HepG2 (cell line): ENCODE results near the gene TMEM81. TPM values are rescaled to one million over a fixed set of nuclear protein-coding genes. Genes with fewer than 3 reads are reported as not detected.
A peak's percentile ranks its signal among the peaks of the same experiment; 100 is the strongest.

Source experiments
- ATAC-seq: fragments of 200-7000 bp; cut with Tn5 transposase; 3 replicates; pipeline ENCODE4 v1.9.1; 2020; ENCODE audit warnings: mild to moderate bottlenecking, moderate library complexity
- BruUV-seq: library from RNA; stranded (reverse); fragments of 400-500 nt; replicated peaks from 2 replicates; lab custom pipeline; 2021; lab: Mats Ljungman, UMichigan
- CTCF ChIA-PET: fragments of 300-600 bp; formaldehyde crosslinking; extraction: SDS; loops from one replicate; lab custom pipeline; 2021; ENCODE audit warnings: low total read pairs, inconsistent platforms, low intra/inter-chr PET ratio; lab: Yijun Ruan, JAX
- POLR2A ChIA-PET: fragments of 350-600 bp; sonication (Branson Sonifier 250); formaldehyde crosslinking; loops from one replicate; lab custom pipeline; 2020; ENCODE audit warnings: antibody characterized with exemption, inconsistent platforms; lab: Yijun Ruan, JAX
- DNase-seq: peaks from one replicate; pipeline ENCODE4 v3.0.0-alpha.2; 2015; ENCODE audit warnings: low spot score
- FAIRE-seq: peaks from 3 replicates; lab custom pipeline; 2011; peaks lifted over from hg19 to GRCh38; lab: Jason Lieb, UNC
- H2AFZ ChIP-seq: one replicate; pipeline ENCODE4 v1.6.1; 2011; ENCODE audit warnings: low read length, inconsistent platforms
- H3K27ac ChIP-seq: fragments of 300-600 bp; 3 replicates; pipeline ENCODE4 v1.8.0; 2011; ENCODE audit warnings: mixed run types, mild to moderate bottlenecking, mixed read lengths, low read length, inconsistent platforms; ENCODE audit not compliant: insufficient read depth; ENCODE audit errors: extremely low read length
- H3K27me3 ChIP-seq, 2 experiments: fragments of 200-600 bp in 1 of 2; 2 replicates in 1 of 2; 3 replicates in 1 of 2; pipeline versions ENCODE4 v1.6.0 to v1.8.0; 2011; ENCODE audit warnings: low read length in 2 of 2, mild to moderate bottlenecking in 2 of 2, moderate library complexity in 2 of 2, inconsistent platforms in 1 of 2; ENCODE audit not compliant: insufficient read depth in 2 of 2, control insufficient read depth in 1 of 2
- H3K36me3 ChIP-seq, 2 experiments: fragments of 200-600 bp in 1 of 2; replicated peaks in 1 of 2; 2 replicates in 1 of 2; 3 replicates in 1 of 2; pipeline versions ENCODE4 v1.5.1 to v1.8.0; 2011; ENCODE audit warnings: low read length in 2 of 2, inconsistent platforms in 1 of 2; ENCODE audit not compliant: insufficient read depth in 2 of 2, control insufficient read depth in 1 of 2
- H3K4me1 ChIP-seq: 2 replicates; pipeline ENCODE4 v1.5.1; 2012; ENCODE audit warnings: low read length, inconsistent platforms; ENCODE audit not compliant: insufficient read depth
- H3K4me2 ChIP-seq: 2 replicates; pipeline ENCODE4 v1.6.0; 2011; ENCODE audit warnings: low read depth, low read length, inconsistent platforms
- H3K4me3 ChIP-seq, 3 experiments: fragments of 200-600 bp in 1 of 3; sonication (generic), shearing (Covaris generic) in 1 of 3; replicated peaks in 1 of 3; 2 replicates each; pipeline ENCODE4 v1.5.1; 2011 to 2016; ENCODE audit warnings: low read length in 3 of 3, inconsistent platforms in 2 of 3, low read depth in 2 of 3, mild to moderate bottlenecking in 2 of 3, control low read depth in 1 of 3, mixed read lengths in 1 of 3; ENCODE audit not compliant: insufficient read depth in 1 of 3
- H3K79me2 ChIP-seq: one replicate; pipeline ENCODE4 v1.6.1; 2011; ENCODE audit warnings: low read length, inconsistent platforms; ENCODE audit not compliant: insufficient read depth
- H3K9ac ChIP-seq: 2 replicates; pipeline ENCODE4 v1.6.0; 2011; ENCODE audit warnings: mild to moderate bottlenecking, low read depth, low read length, inconsistent platforms; ENCODE audit not compliant: insufficient read depth
- H3K9me3 ChIP-seq: 2 replicates; pipeline ENCODE4 v1.5.1; 2012; ENCODE audit warnings: mild to moderate bottlenecking, low read length
- H4K20me1 ChIP-seq: 2 replicates; pipeline ENCODE4 v1.6.0; 2011; ENCODE audit warnings: inconsistent platforms, mild to moderate bottlenecking, low read length, moderate library complexity; ENCODE audit not compliant: insufficient read depth
- DDIT3 ChIP-seq: sonication (generic); formaldehyde crosslinking; IDR thresholded peaks from 2 replicates; pipeline ENCODE4 v1.4.0; 2020; ENCODE audit warnings: mild to moderate bottlenecking, missing genetic modification reagents
- EEA1 ChIP-seq: sonication (generic); formaldehyde crosslinking; IDR thresholded peaks from 2 replicates; pipeline ENCODE4 v1.5.1; 2020; ENCODE audit warnings: mild to moderate bottlenecking, missing genetic modification reagents, borderline replicate concordance
- ELF1 ChIP-seq: sonication (generic); formaldehyde crosslinking; IDR thresholded peaks from 2 replicates; pipeline ENCODE4 v1.4.0; 2020; ENCODE audit warnings: missing genetic modification reagents
- FOXK2 ChIP-seq: fragments of 450-650 bp; IDR thresholded peaks from 2 replicates; pipeline ENCODE4 v1.6.1; 2016
- GMEB1 ChIP-seq: sonication (generic); formaldehyde crosslinking; IDR thresholded peaks from 2 replicates; pipeline ENCODE4 v1.5.1; 2020; ENCODE audit warnings: missing genetic modification reagents, mild to moderate bottlenecking, borderline replicate concordance
- GZF1 ChIP-seq: sonication (generic); formaldehyde crosslinking; IDR thresholded peaks from 2 replicates; pipeline ENCODE4 v1.5.1; 2020; ENCODE audit warnings: mild to moderate bottlenecking, missing genetic modification reagents
- HMGA1 ChIP-seq: sonication (generic); formaldehyde crosslinking; conservative IDR thresholded peaks from 2 replicates; pipeline ENCODE4 v1.4.0; 2020; ENCODE audit warnings: missing genetic modification reagents
- HOXD1 ChIP-seq: sonication (generic); formaldehyde crosslinking; IDR thresholded peaks from 2 replicates; pipeline ENCODE4 v1.5.0; 2020; ENCODE audit warnings: missing genetic modification reagents
- KAT2B ChIP-seq: fragments of 150-350 bp; IDR thresholded peaks from 2 replicates; pipeline ENCODE4 v1.6.1; 2014; ENCODE audit warnings: low read depth, low read length, borderline replicate concordance
- NR1H2 ChIP-seq: sonication (generic); formaldehyde crosslinking; IDR thresholded peaks from 2 replicates; pipeline ENCODE4 v1.8.1; 2022; ENCODE audit warnings: low read depth, missing genetic modification reagents, borderline replicate concordance
- RARA ChIP-seq: IDR thresholded peaks from 2 replicates; pipeline ENCODE4 v1.6.1; 2016; ENCODE audit warnings: missing genetic modification reagents, missing compliant biosample characterization
- RARG ChIP-seq: sonication (generic); formaldehyde crosslinking; IDR thresholded peaks from 2 replicates; pipeline ENCODE4 v1.4.0; 2020; ENCODE audit warnings: low read depth, mild to moderate bottlenecking, missing genetic modification reagents
- ZBTB42 ChIP-seq: sonication (generic); formaldehyde crosslinking; IDR thresholded peaks from 2 replicates; pipeline ENCODE4 v1.5.0; 2020; ENCODE audit warnings: mild to moderate bottlenecking, missing genetic modification reagents
- ZNF34 ChIP-seq: sonication (generic); formaldehyde crosslinking; IDR thresholded peaks from 2 replicates; pipeline ENCODE4 v1.4.0; 2020; ENCODE audit warnings: mild to moderate bottlenecking, missing genetic modification reagents, borderline replicate concordance
- ZNF629 ChIP-seq: sonication (generic); formaldehyde crosslinking; conservative IDR thresholded peaks from 2 replicates; pipeline ENCODE4 v1.5.0; 2020; ENCODE audit warnings: missing genetic modification reagents
- ZNF660 ChIP-seq: sonication (generic); formaldehyde crosslinking; IDR thresholded peaks from 2 replicates; pipeline ENCODE4 v1.5.1; 2020; ENCODE audit warnings: mild to moderate bottlenecking, low read depth, missing genetic modification reagents, borderline replicate concordance
- ZNF674 ChIP-seq: sonication (generic); formaldehyde crosslinking; IDR thresholded peaks from 2 replicates; pipeline ENCODE4 v1.5.0; 2020; ENCODE audit warnings: low read depth, mild to moderate bottlenecking, missing genetic modification reagents
- ZNF713 ChIP-seq: sonication (generic); formaldehyde crosslinking; IDR thresholded peaks from 2 replicates; pipeline ENCODE4 v1.4.0; 2020; ENCODE audit warnings: mild to moderate bottlenecking, missing genetic modification reagents
- ZNF720 ChIP-seq: sonication (generic); formaldehyde crosslinking; IDR thresholded peaks from 2 replicates; pipeline ENCODE4 v1.4.0; 2020; ENCODE audit warnings: missing genetic modification reagents
- ZNF776 ChIP-seq: sonication (generic); formaldehyde crosslinking; IDR thresholded peaks from 2 replicates; pipeline ENCODE4 v1.4.0; 2020; ENCODE audit warnings: mild to moderate bottlenecking, missing genetic modification reagents
- WGBS: methylation state at CpG from one replicate; pipeline ENCODE4 v1.1.6; 2017; ENCODE audit warnings: low lambda C conversion rate; 5-methylcytosine and 5-hydroxymethylcytosine counted together
- in situ Hi-C: cut with HindIII; loops from 2 replicates; pipeline ENCODE4 v1.10.0; 2017; ENCODE audit warnings: low pct_unique_long_range_greater_than_20kb; ENCODE audit not compliant: extremely low pct_ligation_motif_present
- intact Hi-C: fragments of 100-400 bp; cut with micrococcal nuclease; formaldehyde crosslinking; loops from one replicate; pipeline ENCODE4 v1.10.0; 2022; ENCODE audit not compliant: unreplicated experiment
- polyA plus RNA-seq, 8 experiments: library from polyadenylated mRNA; depleted of rRNA in 3 of 8; stranded (reverse) in 7 of 8; unstranded in 1 of 8; fragments of >200 nt; fragmentation: Illumina TruSeq in 4 of 8; extraction: Trizol in 4 of 8; gene quantifications; 2 replicates each; pipeline versions ENCODE4 v1.2.1 to v1.2.3, GENCODE V29; 2011 to 2016; ENCODE audit warnings: low read depth in 4 of 8, missing spikeins in 1 of 8, mixed read lengths in 1 of 8; ENCODE audit not compliant: insufficient read depth in 1 of 8
- total RNA-seq, 5 experiments: library from RNA; depleted of rRNA; stranded (reverse); fragments of >200 nt; fragmentation: Illumina TruSeq; extraction: Trizol; gene quantifications; 2 replicates each; pipeline ENCODE4 v1.2.3, GENCODE V29; 2016; ENCODE audit warnings: low read depth in 1 of 5

The TMEM81 gene
- total and polyA plus RNA-seq, 2 of the 13 experiments (the other 11 are each of a cell fraction or from before 2014, with no cell fraction given): 1.1 TPM

- ChIA-PET CTCF (interaction anchor here (4.2 kb wide), 1 partner anchor 74 kb away, joined by 41 read pairs; no protein-coding TSS in a partner anchor), POLR2A (no interaction called here)
- Histone ChIP-seq H3K27ac (no peak overlapping the region), H4K20me1 (no peaks in the 10 kb centered on the region), H2AFZ (no peak overlapping the region), H3K9ac (no peak overlapping the region), H3K4me1 (no peaks in the 10 kb centered on the region), H3K4me2 (no peak overlapping the region), H3K9me3 (no peaks in the 10 kb centered on the region), H3K36me3 (no peaks in the 10 kb centered on the region), H3K79me2 (no peaks in the 10 kb centered on the region), H3K4me3 (no peak overlapping the region), H3K27me3 (peaks cover 1 to 33% of the 10 kb centered on the region in 2 experiments; a peak in 4 of 5 replicates)
- no peak for DNase-seq
- no peak for ATAC-seq
- no TSS peak for BruUV-seq
- FAIRE-seq: no peak
- 14% methylated on average over 3 of the region's 3 CpGs for WGBS
- in situ Hi-C loops: loop anchor here (5.0 to 10.0 kb wide), 2 partner anchors 86 to 192 kb away; no protein-coding TSS in a partner anchor
- intact Hi-C loops: no loop called here
- TF ChIP-seq ZNF660 (no peak), ELF1 (no peak), ZNF629 (CRISPR knock-in tag) (peak; percentile 63), ZNF776 (CRISPR knock-in tag) (no peak), GZF1 (CRISPR knock-in tag) (no peak), NR1H2 (no peak)
Measured at GRCh38 chr1:205062895-205063294, 21.4 kb downstream of the TMEM81 start.

GRCh38 chr1:205062319-205062718 lies 21.9 kb downstream of the TMEM81 start:
- 90% methylated on average over 2 of the region's 8 CpGs for WGBS
- H3K27ac ChIP-seq: no peak overlapping the region
- ATAC-seq (no peak), FAIRE-seq (no peak), DNase-seq (no peak)
- ChIA-PET POLR2A (no interaction called here), CTCF (interaction anchor here (1.0 to 4.2 kb wide), 3 partner anchors 73 to 87 kb away, joined by 3 to 41 read pairs (median 14); no protein-coding TSS in a partner anchor)
- peaks cover 1 to 37% of the 10 kb centered on the region in 2 experiments; a peak in 3 of 5 replicates for H3K27me3 ChIP-seq
- H3K79me2 ChIP-seq: no peaks in the 10 kb centered on the region
- intact Hi-C loops (no loop called here), in situ Hi-C loops (loop anchor here (5.0 to 10.0 kb wide), 2 partner anchors 85 to 192 kb away; no protein-coding TSS in a partner anchor)
- no peak overlapping the region for H3K9ac ChIP-seq
- no peaks in the 10 kb centered on the region for H4K20me1 ChIP-seq
- H3K9me3 ChIP-seq: no peaks in the 10 kb centered on the region
- no peak overlapping the region for H3K4me2 ChIP-seq
- H3K4me1 ChIP-seq: no peaks in the 10 kb centered on the region
- H3K4me3 ChIP-seq: no peak overlapping the region
- H3K36me3 ChIP-seq: no peaks in the 10 kb centered on the region
- H2AFZ ChIP-seq: no peak overlapping the region
- no TSS peak for BruUV-seq
- TF ChIP-seq ZNF713 (CRISPR knock-in tag) (no peak), ZNF34 (CRISPR knock-in tag) (no peak), HMGA1 (no peak), RARA (no peak), DDIT3 (no peak), ZNF720 (CRISPR knock-in tag) (no peak), KAT2B (no peak), HOXD1 (CRISPR knock-in tag) (no peak), ZNF674 (no peak), EEA1 (CRISPR knock-in tag) (no peak), ZBTB42 (CRISPR knock-in tag) (no peak), RARG (CRISPR knock-in tag) (no peak), GMEB1 (CRISPR knock-in tag) (no peak), FOXK2 (no peak)
